Right lobe of liver (tissue), 6 donors: ENCODE data around the gene SCNN1A. TPM values are rescaled to one million over a fixed set of nuclear protein-coding genes. Genes with fewer than 3 reads are reported as not detected.

Source experiments
- ATAC-seq, 4 donors: fragments of 200-7000 bp; cut with Tn5 transposase; one replicate each; pipeline ENCODE4 v1.9.1; 2020; ENCODE audit warnings: mild to moderate bottlenecking in 4 of 4, moderate library complexity in 4 of 4
- DNase-seq, 3 donors: peaks; one replicate each; pipeline ENCODE4 v3.0.0-alpha.2; 2020
- H3K27ac ChIP-seq, 3 donors: fragments of 200-600 bp; one replicate each; pipeline ENCODE4 v1.8.0; 2022
- H3K27me3 ChIP-seq, 2 donors: fragments of 200-600 bp; one replicate each; pipeline ENCODE4 v1.8.0; 2022
- H3K36me3 ChIP-seq, 4 donors: fragments of 200-600 bp; sonication (generic) in 1 of 4; one replicate each; pipeline versions ENCODE4 v1.5.1 to v1.8.0; 2017 to 2022; ENCODE audit warnings: control low read depth in 1 of 4
- H3K4me1 ChIP-seq, 4 donors: fragments of 200-600 bp; sonication (generic) in 1 of 4; one replicate each; pipeline versions ENCODE4 v1.5.1 to v1.8.0; 2017 to 2022; ENCODE audit warnings: control low read depth in 1 of 4
- H3K4me3 ChIP-seq, 3 donors: fragments of 200-600 bp; one replicate each; pipeline ENCODE4 v1.8.0; 2022
- H3K9me3 ChIP-seq, 4 donors: fragments of 200-600 bp; sonication (generic) in 1 of 4; one replicate each; pipeline versions ENCODE4 v1.5.1 to v1.8.0; 2017 to 2022; ENCODE audit warnings: control low read depth in 1 of 4
- CTCF ChIP-seq, 4 donors: fragments of 200-600 bp in 3 of 4; fragments of 450-650 bp in 1 of 4; IDR thresholded peaks; one replicate each; pipeline versions ENCODE4 v1.5.1 to v1.8.0; 2016 to 2022; ENCODE audit warnings: antibody characterized with exemption in 4 of 4, mild to moderate bottlenecking in 2 of 4
- POLR2A ChIP-seq: fragments of 450-650 bp; IDR thresholded peaks from one replicate; pipeline ENCODE4 v1.6.1; 2017; ENCODE audit warnings: antibody characterized with exemption, mild to moderate bottlenecking
- WGBS: methylation state at CpG from one replicate; pipeline ENCODE4 v1.1.6; 2018; ENCODE audit warnings: low coverage, low lambda C conversion rate; ENCODE audit not compliant: insufficient coverage; ENCODE audit errors: missing lambda C conversion rate; 5-methylcytosine and 5-hydroxymethylcytosine counted together
- intact Hi-C, 2 donors: fragments of 100-400 bp; cut with DNase I; formaldehyde crosslinking; loops; one replicate each; pipeline versions ENCODE4 v1.11.2 to v1.14.1; 2022
- total RNA-seq, 6 experiments: library from RNA; depleted of rRNA in 2 of 6; stranded (reverse); fragments of >200 nt in 2 of 6; fragmentation: NEBNext Ultra II Directional in 3 of 6; extraction: Animal tissue kit (Norgen Biotek cat#: 25700) in 3 of 6; gene quantifications; one replicate each; pipeline versions ENCODE4 v1.1.0 to v1.2.4, GENCODE V29; 2016 to 2023
- donor health status: DM: no; HTN: yes; CAD: no.
- donor health status: DM: no; HTN: no; CAD: no.
- donor health status: DM: no; HTN: no; CAD: no.
- donor health status: DM: no; HTN: yes; CAD: no.
- donor health status: DM: no; HTN: yes; CAD: no.

Gene SCNN1A
- total RNA-seq, 6 experiments from 2014 or later = 2.1 to 9.5 (median 6.0) TPM

- ATAC-seq (no peak), DNase-seq (no peak)
- Histone ChIP-seq H3K27me3 (no peaks in the 10 kb centered on the region), H3K36me3 (peaks cover 0 to 13% (median 7%) of the 10 kb centered on the region in 4 donors), H3K4me1 (peaks cover 0 to 38% (median 17%) of the 10 kb centered on the region in 4 donors), H3K27ac (no peak overlapping the region), H3K4me3 (no peak overlapping the region), H3K9me3 (no peaks in the 10 kb centered on the region)
- no peak for TF ChIP-seq POLR2A
- TF ChIP-seq CTCF (IDR thresholded peaks at IDR 0.05) = no peak
- 97% methylated on average over 6 of the region's 7 CpGs for WGBS
- intact Hi-C loops = loop anchor here (10.0 kb wide), 1 partner anchor 48 kb away; no protein-coding TSS in a partner anchor
Measured at GRCh38 chr12:6382371-6382770, 7.0 kb upstream of the SCNN1A start.

GRCh38 chr12:6380141-6381121 is 5.1 kb upstream of the SCNN1A start:
- TF ChIP-seq CTCF (IDR thresholded peaks at IDR 0.05) (no peak), POLR2A (no peak)
- ATAC-seq (no peak), DNase-seq (no peak)
- Histone ChIP-seq H3K9me3 (no peaks in the 10 kb centered on the region), H3K27ac (no peak overlapping the region), H3K4me3 (no peak overlapping the region), H3K27me3 (no peaks in the 10 kb centered on the region), H3K36me3 (no peaks in the 10 kb centered on the region), H3K4me1 (peaks cover 0 to 36% (median 20%) of the 10 kb centered on the region in 4 donors)
- WGBS = 69% methylated on average over 7 of the region's 14 CpGs
- intact Hi-C loops = loop anchor here (10.0 kb wide), 1 partner anchor 46 kb away; no protein-coding TSS in a partner anchor

- ATAC-seq (peak in 2 of 4 donors; percentile 8 to 12), DNase-seq (no peak)
- TF ChIP-seq CTCF (IDR thresholded peaks at IDR 0.05) (no peak), POLR2A (no peak)
- Histone ChIP-seq H3K4me1 (peaks cover 0 to 32% (median 20%) of the 10 kb centered on the region in 4 donors), H3K9me3 (no peaks in the 10 kb centered on the region), H3K4me3 (no peak overlapping the region), H3K27me3 (no peaks in the 10 kb centered on the region), H3K36me3 (no peaks in the 10 kb centered on the region), H3K27ac (no peak overlapping the region)
- 43% methylated on average over 9 of the region's 13 CpGs for WGBS
- intact Hi-C loops = no loop called here
Measured at GRCh38 chr12:6378709-6379472, 3.5 kb upstream of the SCNN1A start.

- Histone ChIP-seq H3K27ac (peak overlapping the region in 2 of 3 donors; percentile 36 to 53), H3K4me3 (no peak overlapping the region), H3K27me3 (no peaks in the 10 kb centered on the region), H3K9me3 (no peaks in the 10 kb centered on the region), H3K4me1 (peaks cover 0 to 24% (median 15%) of the 10 kb centered on the region in 4 donors), H3K36me3 (no peaks in the 10 kb centered on the region)
- DNase-seq = peak; percentile 77 to 82 (median 80)
- TF ChIP-seq CTCF (IDR thresholded peaks at IDR 0.05) = no peak
- TF ChIP-seq POLR2A = peak; percentile 47
- 17% methylated on average over 4 of the region's 4 CpGs for whole genome bisulfite sequencing
- peak; percentile 78 to 83 (median 82) for ATAC-seq
- intact Hi-C loops = no loop called here
Measured at GRCh38 chr12:6377667-6377994, 2.3 kb upstream of the SCNN1A start.
